CD4-positive, alpha-beta T cell treated with Interleukin-17A for 1 hour (primary cell): ENCODE measurements around the gene TARS1.

Source experiments
- DNase-seq: peaks from one replicate; pipeline ENCODE4 v3.0.0-alpha.2; 2020

Gene TARS1

GRCh38 chr5:33440482-33441240 lies at the start of gene TARS1:
Gene TARS1, plus strand, starts transcription at chr5:33440965. Its CDS starts 122 bp downstream, at chr5:33441087.
- peak; percentile 96 for DNase-seq

- no peak for DNase-seq
These were observed 42.3 kb upstream of the TARS1 start for GRCh38 chr5:33398501-33398900.

- DNase-seq: no peak
These were observed 40.1 kb upstream of the TARS1 start for GRCh38 chr5:33400675-33401074.

GRCh38 chr5:33401482-33402390 lies 39.0 kb upstream of the TARS1 start:
- no peak for DNase-seq

GRCh38 chr5:33403187-33403586 lies 37.6 kb upstream of the TARS1 start:
- no peak for DNase-seq

- no peak for DNase-seq
These were observed 31.9 kb upstream of the TARS1 start for GRCh38 chr5:33408816-33409215.

- DNase-seq: no peak
These were observed 31.2 kb upstream of the TARS1 start for GRCh38 chr5:33409435-33410170.

GRCh38 chr5:33410221-33410620 lies 30.5 kb upstream of the TARS1 start:
- DNase-seq: no peak

- DNase-seq: no peak
These were observed 29.3 kb upstream of the TARS1 start for GRCh38 chr5:33411498-33411897.

- no peak for DNase-seq
These were observed 24.9 kb upstream of the TARS1 start for GRCh38 chr5:33415811-33416354.

- DNase-seq: no peak
These were observed 23.1 kb upstream of the TARS1 start for GRCh38 chr5:33417632-33418031.

- DNase-seq: no peak
These were observed 19.8 kb upstream of the TARS1 start for GRCh38 chr5:33420946-33421345.

- no peak for DNase-seq
These were observed 18.6 kb upstream of the TARS1 start for GRCh38 chr5:33422191-33422590.

- DNase-seq: peak; percentile 4
These were observed 17.6 kb upstream of the TARS1 start for GRCh38 chr5:33423018-33423630.

- DNase-seq: no peak
These were observed 15.5 kb upstream of the TARS1 start for GRCh38 chr5:33425314-33425713.

- DNase-seq: no peak
These were observed 9.8 kb upstream of the TARS1 start for GRCh38 chr5:33430983-33431382.

- DNase-seq: no peak
These were observed 8.1 kb upstream of the TARS1 start for GRCh38 chr5:33432656-33433055.

- DNase-seq: no peak
These were observed 7.2 kb upstream of the TARS1 start for GRCh38 chr5:33433303-33434240.

- peak; percentile 79 for DNase-seq
These were observed 4.8 kb upstream of the TARS1 start for GRCh38 chr5:33435893-33436490.

- DNase-seq: no peak
These were observed 1.8 kb upstream of the TARS1 start for GRCh38 chr5:33438996-33439395.
